OCI-LY3 (cell line): ENCODE results near the gene EFNA5.

Experiments used
- CTCF ChIP-seq: fragments of 200-600, 300-600 bp; sonication (generic); IDR thresholded peaks from 2 replicates; pipeline ENCODE4 v1.5.1; 2014; ENCODE audit warnings: antibody characterized with exemption, low read length, low read depth
- EZH2phosphoT487 ChIP-seq: fragments of 200-600 bp; shearing (Covaris generic); IDR thresholded peaks from 2 replicates; pipeline ENCODE4 v1.6.1; 2018; ENCODE audit warnings: antibody characterized with exemption, mixed run types, low read depth

GRCh38 chr5:107418071-107418470 is 252.7 kb downstream of the EFNA5 start:
- no peak for TF ChIP-seq CTCF
- no peak for TF ChIP-seq EZH2phosphoT487
